ENCODE measurements around the gene INSL3. TPM values are rescaled to one million over a fixed set of nuclear protein-coding genes. Genes with fewer than 3 reads are reported as not detected.

The INSL3 gene
- total and polyA plus RNA-seq, 2 of the 13 experiments (the other 11 are each of a cell fraction or from before 2014, with no cell fraction given), result 0.30 TPM; not detected in 1

- TF ChIP-seq GRHL1 (CRISPR knock-in tag; conservative IDR thresholded peaks at IDR 0.05) (no peak), RFX1 (IDR thresholded peaks at IDR 0.05) (no peak), ZNF331 (CRISPR knock-in tag; IDR thresholded peaks at IDR 0.05) (peak; percentile 17; the same call in 1 of the 2 replicates), SIX1 (CRISPR knock-in tag; IDR thresholded peaks at IDR 0.05; ENCODE audit: borderline replicate concordance) (no peak), ZNF572 (CRISPR knock-in tag; IDR thresholded peaks at IDR 0.05) (no peak), ZNF335 (CRISPR knock-in tag; IDR thresholded peaks at IDR 0.05) (no peak), ARID2 (CRISPR knock-in tag; IDR thresholded peaks at IDR 0.05; ENCODE audit: borderline replicate concordance) (no peak), TRIM24 (CRISPR knock-in tag; IDR thresholded peaks at IDR 0.05) (no peak), MIER2 (CRISPR knock-in tag; IDR thresholded peaks at IDR 0.05) (peak; percentile 58; the same call in 1 of the 2 replicates), MAFF (IDR thresholded peaks at IDR 0.05; ENCODE audit: low read depth, low read length) (no peak), PHF21A (CRISPR knock-in tag; IDR thresholded peaks at IDR 0.05) (peak; percentile 31; the same call in 1 of the 2 replicates), ZNF652 (CRISPR knock-in tag; IDR thresholded peaks at IDR 0.05; ENCODE audit: borderline replicate concordance, low read depth) (no peak), SMARCE1 (IDR thresholded peaks at IDR 0.05; ENCODE audit: borderline replicate concordance) (no peak), CHD2 (IDR thresholded peaks at IDR 0.05; ENCODE audit: low read depth, low read length) (no peak), CENPT (CRISPR knock-in tag; IDR thresholded peaks at IDR 0.05; ENCODE audit: low read depth) (no peak), MIER3 (CRISPR knock-in tag; IDR thresholded peaks at IDR 0.05; ENCODE audit: borderline replicate concordance) (no peak), HOXA9 (CRISPR knock-in tag; IDR thresholded peaks at IDR 0.05; ENCODE audit: borderline replicate concordance) (no peak), TP53 (CRISPR knock-in tag; conservative IDR thresholded peaks at IDR 0.05) (no peak), ZNF850 (CRISPR knock-in tag; conservative IDR thresholded peaks at IDR 0.05) (no peak), ZSCAN25 (CRISPR knock-in tag; IDR thresholded peaks at IDR 0.05) (no peak), NR3C1 (CRISPR knock-in tag; IDR thresholded peaks at IDR 0.05) (no peak), ZBTB46 (CRISPR knock-in tag; IDR thresholded peaks at IDR 0.05; ENCODE audit: borderline replicate concordance) (no peak), MTF1 (CRISPR knock-in tag; IDR thresholded peaks at IDR 0.05) (no peak), POLR2AphosphoS5 (IDR thresholded peaks at IDR 0.05; ENCODE audit: low read depth, low read length) (no peak), ZFX (CRISPR knock-in tag; IDR thresholded peaks at IDR 0.05; ENCODE audit: low read depth) (0 out of 2 replicates have a peak, but pooled peaks have one; percentile 32)
- TF ChIP-seq, protein P1, sequence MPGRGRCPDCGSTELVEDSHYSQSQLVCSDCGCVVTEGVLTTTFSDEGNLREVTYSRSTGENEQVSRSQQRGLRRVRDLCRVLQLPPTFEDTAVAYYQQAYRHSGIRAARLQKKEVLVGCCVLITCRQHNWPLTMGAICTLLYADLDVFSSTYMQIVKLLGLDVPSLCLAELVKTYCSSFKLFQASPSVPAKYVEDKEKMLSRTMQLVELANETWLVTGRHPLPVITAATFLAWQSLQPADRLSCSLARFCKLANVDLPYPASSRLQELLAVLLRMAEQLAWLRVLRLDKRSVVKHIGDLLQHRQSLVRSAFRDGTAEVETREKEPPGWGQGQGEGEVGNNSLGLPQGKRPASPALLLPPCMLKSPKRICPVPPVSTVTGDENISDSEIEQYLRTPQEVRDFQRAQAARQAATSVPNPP (CRISPR knock-in tag; IDR thresholded peaks at IDR 0.05), result no peak
- TF ChIP-seq, protein P2, sequence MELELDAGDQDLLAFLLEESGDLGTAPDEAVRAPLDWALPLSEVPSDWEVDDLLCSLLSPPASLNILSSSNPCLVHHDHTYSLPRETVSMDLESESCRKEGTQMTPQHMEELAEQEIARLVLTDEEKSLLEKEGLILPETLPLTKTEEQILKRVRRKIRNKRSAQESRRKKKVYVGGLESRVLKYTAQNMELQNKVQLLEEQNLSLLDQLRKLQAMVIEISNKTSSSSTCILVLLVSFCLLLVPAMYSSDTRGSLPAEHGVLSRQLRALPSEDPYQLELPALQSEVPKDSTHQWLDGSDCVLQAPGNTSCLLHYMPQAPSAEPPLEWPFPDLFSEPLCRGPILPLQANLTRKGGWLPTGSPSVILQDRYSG (CRISPR knock-in tag; IDR thresholded peaks at IDR 0.05), result no peak
Observed at GRCh38 chr19:17855280-17856152, 34.2 kb upstream of the INSL3 start (continued).
